Measurements from ENCODE around the gene DDX24. TPM values are rescaled to one million over a fixed set of nuclear protein-coding genes. Genes with fewer than 3 reads are reported as not detected.

DDX24 gene
- total RNA-seq, 4 donors from 2014 or later = 182 to 252 (median 201) TPM

- peak overlapping the region in 3 of 4 donors; percentile 15 to 27 (median 20) for H3K27ac ChIP-seq
- H3K27me3 ChIP-seq = no peaks in the 10 kb centered on the region
- WGBS, 2 donors (ENCODE audit: low coverage in 1 of 2) = 47 to 53% methylated on average over 2 to 3 of the region's 10 CpGs
- H3K9me3 ChIP-seq = no peaks in the 10 kb centered on the region
- peaks cover 0 to 33% (median 6%) of the 10 kb centered on the region in 3 donors for H3K4me1 ChIP-seq
- H3K4me3 ChIP-seq = no peak overlapping the region
- TF ChIP-seq EP300 (IDR thresholded peaks at IDR 0.05) (no peak), POLR2A (IDR thresholded peaks at IDR 0.05) (no peak), CTCF (IDR thresholded peaks at IDR 0.05) (no peak), POLR2AphosphoS5 (IDR thresholded peaks at IDR 0.05) (no peak)
- H3K36me3 ChIP-seq = peaks cover 4 to 100% of the 10 kb centered on the region in 2 donors
- no peak for ATAC-seq
Observed at GRCh38 chr14:94048691-94049624, 32.0 kb downstream of the DDX24 start.

DNA sequence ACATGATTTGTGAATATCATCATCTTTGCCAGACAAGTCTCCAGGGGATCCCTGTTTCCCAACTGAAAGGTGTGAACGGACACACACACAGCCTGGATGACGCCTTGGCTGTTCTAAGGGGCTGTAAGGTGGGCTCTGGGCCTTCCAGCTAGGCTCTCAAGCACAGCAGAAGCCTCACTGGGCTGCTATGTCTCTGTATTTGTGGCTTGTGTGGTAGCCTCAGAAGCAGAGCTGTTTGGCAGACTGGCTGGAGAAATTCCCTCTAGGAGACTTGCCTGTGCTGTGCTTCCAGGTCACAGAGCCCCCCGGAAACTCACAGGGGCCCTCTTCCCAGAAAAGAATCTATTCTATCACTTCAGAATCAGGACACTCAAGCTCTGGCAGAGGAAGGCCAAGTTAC is 33.4 kb downstream of the DDX24 start:
- no peak overlapping the region for H3K4me3 ChIP-seq
- H3K9me3 ChIP-seq = no peaks in the 10 kb centered on the region
- peaks cover 0 to 33% (median 6%) of the 10 kb centered on the region in 3 donors for H3K4me1 ChIP-seq
- H3K27ac ChIP-seq = no peak overlapping the region
- no peak for ATAC-seq
- 60% methylated on average over 1 of the region's 3 CpGs; no CpG with 5 or more reads in 1 of the 2 donors for WGBS, 2 donors (ENCODE audit: low coverage in 1 of 2)
- peaks cover under 1 to 94% of the 10 kb centered on the region in 2 donors for H3K36me3 ChIP-seq
- TF ChIP-seq POLR2A (IDR thresholded peaks at IDR 0.05) (no peak), CTCF (IDR thresholded peaks at IDR 0.05) (no peak), POLR2AphosphoS5 (IDR thresholded peaks at IDR 0.05) (no peak), EP300 (IDR thresholded peaks at IDR 0.05) (no peak)
- no peaks in the 10 kb centered on the region for H3K27me3 ChIP-seq

DNA sequence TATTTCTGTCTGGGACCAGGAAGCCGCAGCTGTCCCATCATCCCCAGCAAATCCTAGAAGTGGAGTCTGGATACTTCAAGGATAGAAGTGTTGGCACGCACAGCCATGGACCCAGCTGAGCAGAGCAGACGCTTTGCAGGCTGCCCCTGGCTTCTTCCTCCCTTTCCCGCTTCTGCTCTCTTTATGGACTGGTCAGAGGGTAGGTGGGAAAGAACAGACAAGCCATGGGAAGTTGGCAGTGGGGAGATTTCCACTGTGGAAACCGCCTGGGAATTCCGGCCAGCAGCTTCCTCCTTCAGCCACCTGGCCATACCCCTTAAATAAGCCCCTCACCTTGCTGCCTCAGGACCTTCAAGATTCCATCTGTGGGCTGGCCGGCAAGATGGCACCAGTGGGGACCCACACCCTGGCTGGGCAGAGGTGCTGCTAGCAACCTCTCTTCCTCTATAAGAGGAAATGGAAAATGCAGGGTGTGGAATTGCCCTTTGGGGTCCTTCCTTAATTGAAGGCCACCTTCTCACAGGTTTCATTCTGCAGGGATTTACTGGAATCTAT is 34.2 kb downstream of the DDX24 start:
- ATAC-seq = no peak
- H3K4me3 ChIP-seq = no peak overlapping the region
- no peaks in the 10 kb centered on the region for H3K27me3 ChIP-seq
- H3K36me3 ChIP-seq = peaks cover 0 to 85% of the 10 kb centered on the region in 2 donors
- H3K9me3 ChIP-seq = no peaks in the 10 kb centered on the region
- H3K27ac ChIP-seq = no peak overlapping the region
- H3K4me1 ChIP-seq = peaks cover 0 to 35% (median 5%) of the 10 kb centered on the region in 3 donors
- no peak for TF ChIP-seq POLR2AphosphoS5 (IDR thresholded peaks at IDR 0.05)
- TF ChIP-seq POLR2A (IDR thresholded peaks at IDR 0.05) = no peak
- no peak for TF ChIP-seq CTCF (IDR thresholded peaks at IDR 0.05)
- TF ChIP-seq EP300 (IDR thresholded peaks at IDR 0.05) = no peak
- no CpG with 5 or more reads among the region's 7 CpGs for WGBS, 2 donors (ENCODE audit: low coverage in 1 of 2)

DNA sequence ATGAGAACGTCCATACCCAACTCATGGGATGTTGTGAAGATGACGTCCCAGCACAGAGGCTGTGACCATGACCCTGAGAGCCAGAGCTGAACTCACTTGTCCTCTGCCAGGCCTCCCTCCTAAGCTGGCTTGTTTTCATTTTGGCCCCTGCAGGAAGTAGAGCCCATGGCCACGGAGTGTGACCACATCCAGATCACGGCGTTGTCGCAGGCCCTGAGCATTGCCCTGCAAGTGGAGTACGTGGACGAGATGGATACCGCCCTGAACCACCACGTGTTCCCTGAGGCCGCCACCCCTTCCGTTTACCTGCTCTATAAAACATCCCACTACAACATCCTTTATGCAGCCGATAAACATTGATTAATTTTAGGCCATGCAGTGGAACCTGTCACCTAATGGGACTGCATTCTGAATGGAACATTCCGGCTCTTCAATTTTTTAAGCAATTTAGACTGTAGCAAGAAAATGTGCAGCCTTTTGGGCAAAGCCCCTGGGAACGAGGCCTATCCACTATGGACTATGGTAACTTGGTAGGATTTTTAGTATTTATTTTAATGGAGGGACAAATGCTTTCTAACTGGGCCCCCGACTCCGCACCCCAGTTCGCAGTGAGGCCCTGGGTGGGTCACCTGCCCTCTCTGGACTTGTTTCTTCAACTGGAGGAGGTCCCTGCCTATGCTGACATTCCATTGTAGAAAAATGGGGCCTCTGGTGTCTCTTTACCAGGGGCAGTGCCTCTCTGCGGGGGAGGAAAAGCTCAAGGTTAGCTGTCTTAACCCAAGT is 35.2 kb downstream of the DDX24 start:
- Histone ChIP-seq H3K27me3 (no peaks in the 10 kb centered on the region), H3K4me1 (peaks cover 0 to 29% (median 0%) of the 10 kb centered on the region in 3 donors), H3K4me3 (no peak overlapping the region), H3K27ac (no peak overlapping the region), H3K9me3 (no peaks in the 10 kb centered on the region), H3K36me3 (peaks cover 0 to 75% of the 10 kb centered on the region in 2 donors)
- no peak for ATAC-seq
- TF ChIP-seq POLR2A (IDR thresholded peaks at IDR 0.05) (no peak), CTCF (IDR thresholded peaks at IDR 0.05) (no peak), EP300 (IDR thresholded peaks at IDR 0.05) (no peak), POLR2AphosphoS5 (IDR thresholded peaks at IDR 0.05) (no peak)
- 60 to 90% methylated on average over 3 to 14 of the region's 19 CpGs for WGBS, 2 donors (ENCODE audit: low coverage in 1 of 2)

Measured in gastroesophageal sphincter (tissue), 4 donors.